ENCODE data around the gene TAS2R16. TPM values are rescaled to one million over a fixed set of nuclear protein-coding genes. Genes with fewer than 3 reads are reported as not detected.

TAS2R16 gene
- total RNA-seq, 1 experiment from 2014 or later = not detected

DNA sequence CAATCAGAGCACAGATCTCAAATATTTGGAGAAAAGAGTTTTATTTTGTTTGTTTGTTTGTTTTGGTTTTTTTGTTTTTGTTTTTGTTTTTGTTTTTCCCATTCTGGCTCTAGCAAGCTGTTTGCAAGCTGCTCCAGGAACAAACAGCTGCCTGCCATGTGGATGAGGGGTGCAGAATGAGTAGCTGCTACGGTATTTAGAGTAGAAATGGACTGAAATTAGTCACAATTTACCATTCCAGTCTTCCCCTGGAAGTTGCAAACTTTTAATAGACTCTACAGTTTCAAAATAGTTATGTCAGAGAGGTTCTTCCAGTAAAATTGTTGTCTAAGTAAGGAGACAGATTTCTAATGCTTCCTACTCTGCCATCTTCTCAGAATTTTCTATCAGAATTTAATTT lies 27.1 kb upstream of the TAS2R16 start:
- ATAC-seq (no peak), DNase-seq (ENCODE audit: low read depth, low spot score) (no peak)
- Histone ChIP-seq H3K4me1 (ENCODE audit: control insufficient read depth, insufficient read depth, low read length) (no peaks in the 10 kb centered on the region), H3K27ac (ENCODE audit: low read length) (no peak overlapping the region), H3K4me3 (ENCODE audit: low read depth in 2 of 2, low read length in 2 of 2) (no peak overlapping the region), H3K36me3 (ENCODE audit: control insufficient read depth, insufficient read depth, low read length) (no peaks in the 10 kb centered on the region), H3K9me3 (ENCODE audit: control insufficient read depth, insufficient read depth, low read depth, low read length) (no peaks in the 10 kb centered on the region; the same call in 1 of the 2 replicates), H3K27me3 (ENCODE audit: control insufficient read depth, insufficient read depth, low read length) (no peaks in the 10 kb centered on the region)
- in situ Hi-C loops (cut with HindIII; ENCODE audit: low pct_unique_long_range_greater_than_20kb, low sequenced_read_pairs) = no loop called here
- TF ChIP-seq SIN3A (IDR thresholded peaks at IDR 0.05; ENCODE audit: borderline replicate concordance, insufficient read depth, low read depth, low read length) = no peak
- TF ChIP-seq, protein P1, sequence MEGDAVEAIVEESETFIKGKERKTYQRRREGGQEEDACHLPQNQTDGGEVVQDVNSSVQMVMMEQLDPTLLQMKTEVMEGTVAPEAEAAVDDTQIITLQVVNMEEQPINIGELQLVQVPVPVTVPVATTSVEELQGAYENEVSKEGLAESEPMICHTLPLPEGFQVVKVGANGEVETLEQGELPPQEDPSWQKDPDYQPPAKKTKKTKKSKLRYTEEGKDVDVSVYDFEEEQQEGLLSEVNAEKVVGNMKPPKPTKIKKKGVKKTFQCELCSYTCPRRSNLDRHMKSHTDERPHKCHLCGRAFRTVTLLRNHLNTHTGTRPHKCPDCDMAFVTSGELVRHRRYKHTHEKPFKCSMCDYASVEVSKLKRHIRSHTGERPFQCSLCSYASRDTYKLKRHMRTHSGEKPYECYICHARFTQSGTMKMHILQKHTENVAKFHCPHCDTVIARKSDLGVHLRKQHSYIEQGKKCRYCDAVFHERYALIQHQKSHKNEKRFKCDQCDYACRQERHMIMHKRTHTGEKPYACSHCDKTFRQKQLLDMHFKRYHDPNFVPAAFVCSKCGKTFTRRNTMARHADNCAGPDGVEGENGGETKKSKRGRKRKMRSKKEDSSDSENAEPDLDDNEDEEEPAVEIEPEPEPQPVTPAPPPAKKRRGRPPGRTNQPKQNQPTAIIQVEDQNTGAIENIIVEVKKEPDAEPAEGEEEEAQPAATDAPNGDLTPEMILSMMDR (IDR thresholded peaks at IDR 0.05) = no peak
- TF ChIP-seq, protein P2, sequence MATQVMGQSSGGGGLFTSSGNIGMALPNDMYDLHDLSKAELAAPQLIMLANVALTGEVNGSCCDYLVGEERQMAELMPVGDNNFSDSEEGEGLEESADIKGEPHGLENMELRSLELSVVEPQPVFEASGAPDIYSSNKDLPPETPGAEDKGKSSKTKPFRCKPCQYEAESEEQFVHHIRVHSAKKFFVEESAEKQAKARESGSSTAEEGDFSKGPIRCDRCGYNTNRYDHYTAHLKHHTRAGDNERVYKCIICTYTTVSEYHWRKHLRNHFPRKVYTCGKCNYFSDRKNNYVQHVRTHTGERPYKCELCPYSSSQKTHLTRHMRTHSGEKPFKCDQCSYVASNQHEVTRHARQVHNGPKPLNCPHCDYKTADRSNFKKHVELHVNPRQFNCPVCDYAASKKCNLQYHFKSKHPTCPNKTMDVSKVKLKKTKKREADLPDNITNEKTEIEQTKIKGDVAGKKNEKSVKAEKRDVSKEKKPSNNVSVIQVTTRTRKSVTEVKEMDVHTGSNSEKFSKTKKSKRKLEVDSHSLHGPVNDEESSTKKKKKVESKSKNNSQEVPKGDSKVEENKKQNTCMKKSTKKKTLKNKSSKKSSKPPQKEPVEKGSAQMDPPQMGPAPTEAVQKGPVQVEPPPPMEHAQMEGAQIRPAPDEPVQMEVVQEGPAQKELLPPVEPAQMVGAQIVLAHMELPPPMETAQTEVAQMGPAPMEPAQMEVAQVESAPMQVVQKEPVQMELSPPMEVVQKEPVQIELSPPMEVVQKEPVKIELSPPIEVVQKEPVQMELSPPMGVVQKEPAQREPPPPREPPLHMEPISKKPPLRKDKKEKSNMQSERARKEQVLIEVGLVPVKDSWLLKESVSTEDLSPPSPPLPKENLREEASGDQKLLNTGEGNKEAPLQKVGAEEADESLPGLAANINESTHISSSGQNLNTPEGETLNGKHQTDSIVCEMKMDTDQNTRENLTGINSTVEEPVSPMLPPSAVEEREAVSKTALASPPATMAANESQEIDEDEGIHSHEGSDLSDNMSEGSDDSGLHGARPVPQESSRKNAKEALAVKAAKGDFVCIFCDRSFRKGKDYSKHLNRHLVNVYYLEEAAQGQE (IDR thresholded peaks at IDR 0.05; ENCODE audit: insufficient read depth in 1 of 2, low read depth in 2 of 2, low read length in 1 of 2) = no peak
- no peak for TF ChIP-seq TCF7L2 (IDR thresholded peaks at IDR 0.05; ENCODE audit: low read depth, low read length)
- no peak for TF ChIP-seq POLR2AphosphoS5 (IDR thresholded peaks at IDR 0.05; ENCODE audit: low read depth, low read length)
- intact Hi-C loops (cut with micrococcal nuclease; ENCODE audit: unreplicated experiment) = no loop called here
- BruUV-seq (replicated peaks) = no TSS peak
- CTCF ChIA-PET = no interaction called here
- POLR2A ChIA-PET = no interaction called here

DNA sequence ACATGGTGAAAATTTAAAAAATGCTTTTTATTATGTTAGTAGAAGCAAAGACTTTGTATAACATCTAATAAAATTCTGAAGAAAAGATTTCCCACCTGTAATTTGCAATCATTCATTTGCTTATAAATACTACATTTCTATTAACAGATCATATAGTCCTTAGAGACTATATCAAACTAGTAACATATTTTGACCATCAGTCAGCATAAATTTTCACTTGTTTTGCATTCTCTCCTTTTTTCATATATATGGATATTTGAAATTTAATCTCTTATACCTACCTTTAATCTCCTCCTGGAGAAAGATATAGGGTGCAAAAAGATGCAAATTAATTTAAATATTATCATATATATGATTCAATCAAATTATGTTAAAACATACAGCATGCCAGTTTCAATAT lies 16.9 kb upstream of the TAS2R16 start:
- no TSS peak for BruUV-seq (replicated peaks)
- ChIA-PET POLR2A (no interaction called here), CTCF (no interaction called here)
- Histone ChIP-seq H3K27me3 (ENCODE audit: control insufficient read depth, insufficient read depth, low read length) (no peaks in the 10 kb centered on the region), H3K4me1 (ENCODE audit: control insufficient read depth, insufficient read depth, low read length) (no peaks in the 10 kb centered on the region), H3K27ac (ENCODE audit: low read length) (no peak overlapping the region), H3K4me3 (ENCODE audit: low read depth in 2 of 2, low read length in 2 of 2) (no peak overlapping the region), H3K9me3 (ENCODE audit: control insufficient read depth, insufficient read depth, low read depth, low read length) (no peaks in the 10 kb centered on the region), H3K36me3 (ENCODE audit: control insufficient read depth, insufficient read depth, low read length) (no peaks in the 10 kb centered on the region)
- intact Hi-C loops (cut with micrococcal nuclease; ENCODE audit: unreplicated experiment) (no loop called here), in situ Hi-C loops (cut with HindIII; ENCODE audit: low pct_unique_long_range_greater_than_20kb, low sequenced_read_pairs) (no loop called here)
- TF ChIP-seq, protein P2 (IDR thresholded peaks at IDR 0.05; ENCODE audit: insufficient read depth in 1 of 2, low read depth in 2 of 2, low read length in 1 of 2) = no peak
- no peak for TF ChIP-seq TCF7L2 (IDR thresholded peaks at IDR 0.05; ENCODE audit: low read depth, low read length)
- DNase-seq (ENCODE audit: low read depth, low spot score) (no peak), ATAC-seq (no peak)
